HG02678 (cell line): ENCODE measurements around the gene ABCB4.
"Not testable (repeated sequence)": the region's sequence is repeated elsewhere in the genome, so short reads cannot be mapped to it uniquely, and the experiment has no call there.

Experiments used
- ATAC-seq: cut with Tn5 transposase; IDR thresholded peaks from one replicate; pipeline ENCODE4 v1.9.1; 2021; ENCODE audit warnings: mild to moderate bottlenecking, moderate library complexity; ENCODE audit not compliant: unreplicated experiment

ABCB4 gene

DNA sequence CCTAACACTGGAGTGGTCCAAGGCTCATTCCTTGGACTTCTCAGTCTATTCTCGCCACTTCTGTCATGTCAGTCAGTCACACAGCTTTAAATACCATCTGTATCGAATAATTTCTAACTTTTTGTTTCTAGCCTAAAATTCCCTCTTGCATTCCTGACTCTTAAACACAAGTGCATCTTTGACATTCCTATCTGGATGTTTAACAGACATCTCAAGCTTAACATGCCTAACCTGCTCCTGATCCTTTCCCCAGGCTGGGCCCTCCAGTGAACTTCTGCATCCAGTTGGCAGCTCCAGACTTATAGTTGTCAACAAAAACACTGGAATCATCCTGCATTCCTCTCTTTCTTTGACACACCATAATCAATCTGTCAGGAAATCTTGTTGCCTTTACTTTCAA lies 4.5 kb upstream of the ABCB4 start:
- ATAC-seq, result no peak

DNA sequence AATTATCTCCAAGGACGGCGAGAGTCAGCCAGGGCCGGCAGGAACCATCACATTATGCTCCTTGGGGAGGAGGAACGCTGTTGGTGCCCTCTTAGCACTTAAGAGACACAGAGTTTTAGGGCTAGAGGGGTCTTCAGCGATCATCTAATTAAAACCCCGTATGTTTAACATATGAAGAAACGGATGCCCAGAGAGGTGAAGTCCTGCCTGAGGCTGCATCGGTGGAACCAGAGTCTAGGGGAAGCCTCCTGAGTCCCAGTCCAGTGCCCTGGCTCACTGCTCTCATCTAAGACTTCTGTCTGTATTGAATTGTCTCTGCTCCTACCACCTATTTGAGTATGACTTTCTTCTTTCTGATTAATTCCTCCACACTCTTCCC lies 688 bp upstream of the ABCB4 start:
- ATAC-seq, result no peak

DNA sequence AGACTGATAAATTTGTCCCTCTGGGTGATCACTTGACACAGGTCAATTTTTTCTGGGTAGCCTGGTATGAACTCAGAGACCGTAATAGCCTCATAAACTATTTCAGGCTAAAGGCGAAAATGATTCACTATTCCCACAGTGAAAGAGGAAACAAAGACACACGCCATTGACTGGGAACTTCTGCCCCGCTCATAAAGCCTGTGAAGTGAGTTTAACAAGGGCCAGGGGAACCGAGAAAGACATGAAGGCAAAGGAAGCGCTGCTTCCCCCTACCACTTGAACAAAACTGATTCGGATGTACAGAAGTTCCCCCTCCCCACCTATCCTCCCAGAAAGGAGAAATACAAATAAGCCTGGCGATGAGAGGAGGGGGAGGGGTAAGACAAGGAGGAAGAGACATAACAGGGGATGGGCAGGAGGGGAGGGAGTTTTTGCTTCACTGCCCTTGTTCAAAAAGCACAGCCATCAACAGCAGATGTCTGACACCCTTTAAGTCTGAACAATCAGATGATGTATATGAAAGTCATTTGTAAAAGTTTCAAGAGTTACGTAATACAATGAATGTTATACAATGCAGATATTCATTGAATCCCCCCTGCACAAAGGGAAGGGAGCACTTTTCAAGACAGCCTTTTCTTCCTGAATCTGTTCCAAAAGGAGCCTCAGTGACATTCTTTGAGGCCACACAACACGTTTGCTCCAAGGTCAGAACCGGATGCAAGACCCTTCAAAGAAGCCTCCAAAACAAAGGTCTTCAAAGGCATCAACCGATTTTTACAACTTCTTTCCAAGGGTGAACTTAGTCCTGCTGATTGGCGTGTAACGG lies 734 bp downstream of the ABCB4 start:
- peak; percentile 66 for ATAC-seq

DNA sequence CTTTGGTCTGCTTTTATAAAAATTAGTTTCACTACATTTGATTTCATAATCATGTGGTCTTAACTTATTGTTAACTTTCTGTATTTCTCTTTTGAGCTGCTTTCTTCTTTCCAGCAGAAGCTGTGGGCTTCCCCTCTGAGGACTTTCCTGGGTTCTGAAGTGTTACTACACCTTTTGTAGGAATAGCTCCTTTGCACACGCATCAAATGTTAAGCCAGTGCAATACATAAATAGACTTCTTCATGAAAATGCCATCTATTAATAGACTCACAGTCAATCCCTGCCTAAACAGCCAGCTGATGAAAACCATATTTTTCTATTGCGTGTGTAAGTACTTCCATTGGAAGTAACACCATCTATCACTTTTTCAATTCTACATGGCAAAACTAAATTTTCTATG lies 1.5 kb downstream of the ABCB4 start:
- peak; percentile 2 for ATAC-seq

DNA sequence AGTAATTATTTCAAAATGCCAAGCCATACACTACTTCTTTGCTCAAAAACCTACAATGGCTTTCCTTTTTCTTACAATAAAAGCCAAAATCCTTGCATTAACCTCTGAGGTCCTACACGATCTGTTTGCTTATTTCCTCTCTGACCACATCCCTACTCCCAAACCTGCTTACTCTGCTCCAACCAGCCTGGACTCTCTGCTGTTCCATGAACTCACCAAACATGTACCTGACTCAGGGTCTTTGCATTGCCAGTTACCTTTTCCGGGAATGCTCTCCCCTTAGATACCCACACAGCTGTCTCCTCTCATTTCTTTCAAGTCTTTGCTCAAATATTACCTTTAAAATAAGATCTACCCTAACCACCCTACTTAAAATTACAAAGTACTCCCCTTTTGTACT lies 2.3 kb downstream of the ABCB4 start:
- no peak for ATAC-seq

DNA sequence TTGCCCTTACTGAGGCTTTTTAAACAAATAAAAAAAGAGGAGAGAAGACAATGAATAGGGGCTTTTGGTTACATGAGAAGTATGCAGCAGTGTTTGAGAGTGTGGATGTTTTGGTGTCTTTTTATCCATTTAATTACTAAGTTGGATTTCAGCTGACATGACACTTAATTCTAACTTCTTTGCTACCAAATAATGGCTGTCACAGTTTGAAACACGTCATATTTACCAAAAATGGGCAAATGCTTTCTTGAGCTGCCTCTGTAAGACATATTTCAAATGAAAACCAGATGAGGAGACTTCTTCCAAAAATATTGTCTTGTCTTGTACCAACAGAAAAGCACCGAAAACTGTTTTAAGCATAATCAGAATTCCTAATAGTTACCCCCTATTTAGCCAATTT lies 4.0 kb downstream of the ABCB4 start:
- ATAC-seq, result no peak

DNA sequence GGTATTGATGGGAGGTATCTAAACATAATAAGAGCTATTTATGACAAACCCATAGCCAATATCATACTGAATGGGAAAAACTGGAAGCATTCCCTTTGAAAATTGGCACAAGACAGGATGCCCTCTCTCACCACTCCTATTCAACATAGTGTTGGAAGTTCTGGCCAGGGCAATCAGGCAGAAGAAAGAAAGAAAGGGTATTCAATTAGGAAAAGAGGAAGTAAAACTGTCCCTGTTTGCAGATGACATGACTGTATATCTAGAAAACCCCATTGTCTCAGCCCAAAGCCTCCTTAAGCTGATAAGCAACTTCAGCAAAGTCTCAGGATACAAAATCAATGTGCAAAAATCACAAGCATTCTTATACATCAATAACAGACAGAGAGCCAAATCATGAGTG lies 6.3 kb downstream of the ABCB4 start:
- ATAC-seq, result not testable (repeated sequence)

DNA sequence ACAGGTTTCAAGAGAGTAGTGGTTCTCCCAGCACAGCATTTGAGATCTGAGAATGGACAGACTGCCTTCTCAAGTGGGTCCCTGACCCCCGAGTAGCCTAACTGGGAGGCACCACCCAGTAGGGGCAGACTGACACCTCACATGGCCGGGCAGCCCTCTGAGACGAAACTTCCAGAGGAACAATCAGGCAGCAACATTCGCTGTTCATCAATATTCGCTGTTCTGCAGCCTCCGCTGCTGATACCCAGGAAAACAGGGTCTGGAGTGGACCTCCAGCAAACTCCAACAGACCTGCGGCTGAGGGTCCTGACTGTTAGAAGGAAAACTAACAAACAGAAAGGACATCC lies 10.0 kb downstream of the ABCB4 start:
- not testable (repeated sequence) for ATAC-seq

DNA sequence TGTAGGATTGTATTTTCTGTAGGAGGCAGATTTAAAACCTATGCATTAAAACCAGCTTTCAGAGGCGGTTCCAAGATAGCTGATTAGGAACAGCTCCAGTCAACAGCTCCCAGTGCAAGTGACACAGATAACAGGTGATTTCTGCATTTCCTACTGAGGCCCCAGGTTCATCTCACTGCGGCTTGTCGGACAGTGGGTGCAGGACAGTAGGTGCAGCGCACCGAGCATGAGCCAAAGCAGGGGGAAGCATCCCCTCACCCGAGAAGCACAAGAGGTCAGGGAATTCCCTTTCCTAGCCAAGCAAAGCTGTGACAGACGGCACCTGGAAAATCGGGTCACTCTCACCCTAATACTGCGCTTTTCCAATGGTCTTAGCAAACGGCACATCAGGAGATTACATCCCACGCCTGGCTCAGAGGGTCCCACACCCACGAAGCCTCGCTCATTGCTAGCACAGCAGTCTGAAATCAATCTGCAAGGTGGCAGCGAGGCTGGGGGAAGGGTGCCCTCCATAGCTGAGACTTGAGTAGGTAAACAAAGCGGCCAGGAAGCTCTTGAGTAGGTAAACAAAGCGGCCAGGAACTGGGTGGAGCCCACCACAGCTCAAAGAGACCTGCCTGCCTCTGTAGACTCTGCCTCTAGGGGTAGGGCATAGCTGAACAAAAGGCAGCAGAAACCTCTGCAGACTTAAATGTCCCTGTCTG lies 10.5 kb downstream of the ABCB4 start:
- not testable (repeated sequence) for ATAC-seq

DNA sequence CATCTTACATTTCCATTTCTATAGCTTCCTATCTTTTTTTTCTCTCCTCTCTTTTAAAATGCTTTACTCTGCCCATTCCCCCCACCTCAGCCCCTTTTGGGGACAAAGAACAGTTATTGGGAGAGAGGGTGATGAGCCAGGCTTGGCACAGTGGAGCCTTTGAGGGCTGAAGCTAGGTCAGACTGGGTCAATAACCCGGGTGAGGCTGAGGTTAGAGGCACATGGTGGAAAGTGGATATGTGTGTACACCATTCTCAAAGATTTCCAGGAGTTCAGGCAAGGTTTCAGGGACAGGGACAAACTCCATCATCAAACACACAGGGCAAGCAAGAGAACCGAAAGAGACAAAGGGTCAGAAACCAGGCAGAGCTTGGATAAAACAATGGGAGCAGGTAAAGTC lies 11.5 kb downstream of the ABCB4 start:
- ATAC-seq, result no peak

DNA sequence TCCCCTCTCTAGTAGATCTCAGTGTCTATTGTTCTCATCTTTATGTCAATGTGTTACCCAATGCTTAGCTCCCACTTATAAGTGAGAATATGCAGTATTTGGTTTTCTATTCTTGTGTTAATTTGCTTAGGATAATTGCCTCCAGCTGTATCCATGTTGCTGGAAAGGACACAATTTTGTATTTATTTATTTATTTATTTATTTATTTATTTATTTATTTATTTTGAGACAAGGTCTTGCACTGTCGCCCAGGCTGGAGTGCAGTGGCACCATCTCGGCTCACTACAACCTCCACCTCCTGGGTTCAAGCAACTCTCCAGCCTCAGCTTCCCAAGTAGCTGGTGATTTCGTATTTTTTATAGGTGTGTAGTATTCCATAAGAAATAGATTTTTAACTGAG lies 15.0 kb downstream of the ABCB4 start:
- not testable (repeated sequence) for ATAC-seq

DNA sequence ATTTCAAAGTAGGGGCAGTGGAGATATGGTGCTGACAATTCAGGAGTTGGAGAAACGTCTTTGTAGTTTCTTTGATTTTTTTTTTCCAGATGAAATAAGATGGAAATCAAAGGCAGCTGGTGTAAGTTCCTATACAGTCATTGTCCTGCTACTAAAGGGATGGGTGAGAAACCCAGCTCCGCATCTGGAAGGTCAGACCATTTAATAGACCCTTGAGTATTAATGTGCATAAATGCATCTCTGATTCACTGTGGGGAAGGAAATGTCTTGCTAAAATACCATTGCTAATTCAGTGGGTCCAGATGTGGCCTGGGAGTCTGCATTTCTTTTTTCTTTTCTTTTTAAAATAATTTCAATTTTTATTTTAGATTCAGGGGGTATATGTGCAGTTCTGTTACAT lies 15.5 kb downstream of the ABCB4 start:
- no peak for ATAC-seq

DNA sequence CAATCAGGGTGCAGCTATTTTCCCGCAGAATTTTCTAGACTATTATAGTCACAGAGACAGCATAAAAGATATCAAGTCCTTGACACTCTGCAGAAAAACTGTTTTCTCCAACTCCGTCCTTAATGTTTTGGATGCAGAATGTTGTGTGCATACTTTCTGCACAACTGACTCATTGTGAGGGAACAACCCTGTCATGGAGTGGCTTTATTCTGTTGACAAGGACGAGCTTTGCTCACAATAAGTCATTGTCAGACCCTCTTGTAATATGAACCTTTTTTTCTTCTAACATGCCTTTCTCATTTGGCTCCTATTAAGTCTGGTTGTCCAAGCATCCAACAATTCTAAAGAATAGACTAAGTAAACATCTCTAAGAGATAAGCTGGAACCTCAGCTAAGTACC lies 17.3 kb downstream of the ABCB4 start:
- ATAC-seq, result no peak

DNA sequence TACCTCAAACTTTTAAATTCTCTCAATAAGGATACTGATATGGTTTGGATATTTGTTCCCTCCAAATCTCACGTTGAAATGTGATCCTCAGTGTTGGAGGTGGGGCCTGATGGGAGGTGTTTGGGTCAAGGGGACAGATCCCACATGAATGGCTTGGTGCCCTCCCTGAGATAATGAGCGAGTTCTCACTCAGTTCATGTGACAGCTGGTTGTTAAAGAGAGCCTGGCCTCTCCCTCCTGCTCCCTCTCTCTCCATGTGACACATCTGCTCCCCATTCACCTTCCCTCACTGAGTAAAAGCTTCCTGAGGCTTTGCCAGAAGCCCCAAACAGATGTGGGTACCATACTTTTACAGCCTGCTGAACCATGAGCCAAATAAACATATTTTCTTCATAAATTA lies 19.2 kb downstream of the ABCB4 start:
- ATAC-seq, result no peak

DNA sequence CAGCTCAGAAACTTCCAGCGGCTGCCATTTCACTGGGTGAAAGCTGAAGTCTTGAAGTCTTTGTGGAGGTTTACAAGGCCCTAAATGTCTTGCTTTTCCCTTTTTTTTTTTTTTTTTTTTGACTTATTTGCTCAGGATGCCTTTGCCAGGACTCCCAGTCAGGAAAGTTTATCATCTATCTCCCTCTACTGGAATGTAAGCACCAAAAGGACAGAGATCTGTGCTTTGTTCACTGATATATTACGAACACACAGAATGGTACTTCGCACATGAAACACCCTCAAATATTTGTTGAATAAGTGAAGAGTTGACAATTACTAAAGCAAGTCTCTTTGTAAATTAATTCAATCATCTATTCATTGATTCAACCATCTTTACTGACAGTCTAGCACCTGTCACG lies 23.2 kb downstream of the ABCB4 start:
- no peak for ATAC-seq

DNA sequence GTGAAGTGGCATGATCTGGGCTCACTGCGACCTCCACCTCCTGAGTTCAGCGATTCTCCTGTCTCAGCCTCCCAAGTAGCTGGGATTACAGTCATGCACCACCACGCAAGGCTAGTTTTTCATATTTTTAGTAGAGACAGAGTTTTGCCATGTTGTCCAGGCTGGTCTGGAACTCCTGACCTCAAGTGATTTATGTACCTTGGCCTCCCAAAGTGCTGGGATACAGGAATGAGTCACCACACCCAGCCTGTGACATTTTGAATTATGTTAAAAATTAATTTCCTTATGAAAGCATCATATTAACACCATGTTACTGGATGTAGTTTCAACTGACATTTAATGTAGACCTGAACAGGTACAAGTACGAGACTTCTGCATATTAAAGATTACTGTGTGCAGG lies 24.3 kb downstream of the ABCB4 start:
- no peak for ATAC-seq

DNA sequence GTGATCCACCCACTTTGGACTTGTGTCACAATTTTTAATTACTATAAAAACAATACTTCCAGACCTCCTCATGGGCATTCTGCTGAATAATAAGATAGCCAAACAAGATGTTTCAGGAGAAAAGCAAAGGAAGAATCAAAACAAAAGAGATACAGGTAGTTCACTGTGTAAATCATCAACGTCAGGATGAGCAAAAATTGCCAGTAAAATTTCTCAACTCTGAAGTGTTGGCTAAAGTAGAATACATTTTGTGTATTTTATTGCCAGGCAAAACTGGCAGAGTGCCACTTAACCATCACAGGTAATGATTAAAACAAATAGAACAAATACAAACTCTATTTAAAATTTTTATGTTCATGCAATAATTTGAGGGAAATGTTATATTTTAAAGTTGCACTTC lies 24.8 kb downstream of the ABCB4 start:
- ATAC-seq, result no peak

DNA sequence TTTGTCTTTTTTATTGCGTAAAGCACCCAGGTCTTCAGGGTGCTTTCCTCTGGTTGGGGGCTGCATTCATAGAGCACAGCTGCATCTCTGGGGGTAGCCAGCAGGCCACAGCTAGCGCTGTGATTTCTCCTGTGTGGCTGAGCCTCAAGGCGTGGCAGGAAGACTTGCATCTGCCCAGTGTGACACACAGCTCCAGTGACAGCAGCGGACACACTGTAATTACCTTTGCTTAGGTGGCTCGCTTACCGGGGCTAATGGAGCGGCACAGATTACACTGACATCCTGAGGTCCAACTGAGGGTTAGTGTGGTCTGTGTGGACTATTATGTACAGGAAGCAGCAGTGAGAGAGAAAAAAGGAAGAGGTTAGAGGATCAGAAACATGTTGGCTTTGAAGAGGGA lies 27.1 kb downstream of the ABCB4 start:
- ATAC-seq, result no peak

DNA sequence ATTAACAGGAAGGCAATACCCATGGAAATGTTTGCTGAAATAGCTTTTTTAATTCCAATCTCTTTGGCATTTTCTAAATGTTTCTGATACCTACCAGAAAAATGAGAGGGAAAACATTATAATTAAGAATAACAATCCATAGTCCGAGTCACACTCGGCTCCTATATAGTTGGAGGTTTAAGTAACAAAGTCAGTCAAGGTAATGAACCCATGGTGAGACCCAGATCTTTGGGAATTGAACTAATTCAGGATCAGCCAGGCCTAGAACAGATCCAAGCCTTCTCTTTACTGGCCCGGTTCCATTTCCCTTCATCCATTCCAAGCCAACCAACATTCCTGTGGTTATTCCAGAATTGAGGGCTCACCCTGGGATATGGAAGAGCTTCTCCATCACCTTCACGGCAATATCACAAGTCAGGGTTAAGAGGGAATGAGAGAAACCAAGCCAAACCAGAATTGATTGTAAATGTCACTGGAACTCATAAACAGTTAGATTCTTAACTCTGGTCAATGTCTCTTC lies 28.3 kb downstream of the ABCB4 start:
- no peak for ATAC-seq

DNA sequence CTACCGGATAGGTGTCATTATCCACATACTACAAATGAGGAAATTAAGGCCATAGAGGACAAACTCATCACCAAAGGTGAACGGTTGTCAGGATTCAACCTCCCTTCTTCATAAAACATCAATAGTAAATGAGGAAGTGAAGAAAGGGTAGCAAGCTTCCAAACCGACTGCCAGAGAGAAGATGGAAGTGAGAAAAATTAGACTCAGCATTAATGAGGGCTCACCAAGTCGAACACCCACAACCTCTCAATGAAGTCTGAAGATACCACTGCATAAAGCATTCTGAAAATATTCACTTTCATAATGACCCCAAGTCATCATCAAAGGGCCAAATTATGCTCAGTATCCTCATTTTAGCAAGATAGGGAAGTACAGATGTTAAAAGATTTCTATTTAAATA lies 29.6 kb downstream of the ABCB4 start:
- ATAC-seq, result peak; percentile 94

DNA sequence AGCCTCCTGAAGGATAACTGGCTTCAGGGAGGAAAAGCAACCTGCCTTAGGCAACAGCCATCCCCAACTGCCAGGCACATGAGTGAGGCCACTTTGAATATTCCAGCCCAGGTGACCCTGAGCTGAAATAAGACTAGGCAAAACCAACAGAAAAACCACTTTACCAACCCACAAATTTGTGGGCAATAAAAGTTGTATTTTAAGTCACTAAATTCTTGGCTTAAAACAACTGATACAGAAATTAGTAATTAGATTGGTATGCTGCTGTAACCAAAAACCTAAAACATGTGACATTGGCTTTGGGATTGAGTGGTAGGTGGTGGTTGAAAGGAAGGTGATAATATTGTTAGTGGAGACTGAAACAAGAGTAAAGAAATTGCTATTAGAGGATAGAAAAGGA lies 39.9 kb downstream of the ABCB4 start:
- ATAC-seq, result no peak

DNA sequence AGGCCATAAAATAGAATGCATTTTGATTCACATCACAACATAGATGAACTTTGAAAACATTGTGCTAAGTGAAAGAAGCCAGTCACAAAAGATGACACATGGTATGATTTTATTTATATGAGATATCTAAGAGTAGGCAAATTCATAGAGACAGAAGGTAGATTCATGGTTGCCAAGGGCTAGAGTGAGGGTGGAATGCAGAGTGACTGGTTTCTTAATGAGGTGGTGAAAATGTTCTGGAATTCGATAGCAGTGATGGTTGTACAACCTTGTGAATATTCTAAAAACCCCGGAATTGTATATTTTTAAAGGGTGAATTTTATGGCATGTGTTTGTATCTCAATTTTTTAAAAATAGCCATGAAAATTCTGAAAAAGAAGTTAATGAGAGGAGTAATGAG lies 42.9 kb downstream of the ABCB4 start:
- no peak for ATAC-seq
